Left lung (tissue), 14 donors: ENCODE measurements around the gene NUP98. TPM values are rescaled to one million over a fixed set of nuclear protein-coding genes. Genes with fewer than 3 reads are reported as not detected.

Experiments used
- ATAC-seq: fragments of 200-7000 bp; cut with Tn5 transposase; one replicate; pipeline ENCODE4 v1.9.1; 2020; ENCODE audit warnings: moderate library complexity
- DNase-seq, 4 donors: peaks; one replicate each; pipeline ENCODE4 v3.0.0-alpha.2; 2013 to 2020
- H3K27ac ChIP-seq, 2 donors: fragments of 200-600 bp; sonication (generic) in 1 of 2; one replicate each; pipeline versions ENCODE4 v1.5.0 to v1.8.0; 2020 to 2021
- H3K27me3 ChIP-seq, 2 donors: fragments of 200-600 bp; sonication (generic) in 1 of 2; one replicate each; pipeline versions ENCODE4 v1.5.0 to v1.8.0; 2020 to 2021
- H3K36me3 ChIP-seq, 2 donors: fragments of 200-600 bp; sonication (generic) in 1 of 2; one replicate each; pipeline versions ENCODE4 v1.5.0 to v1.8.0; 2020 to 2021
- H3K4me1 ChIP-seq, 2 donors: fragments of 200-600 bp; one replicate each; pipeline ENCODE4 v1.8.0; 2021
- H3K4me3 ChIP-seq, 2 donors: fragments of 200-600 bp; sonication (generic) in 1 of 2; one replicate each; pipeline versions ENCODE4 v1.5.0 to v1.8.0; 2020 to 2021; ENCODE audit warnings: mild to moderate bottlenecking in 1 of 2
- H3K9me3 ChIP-seq, 2 donors: fragments of 200-600 bp; sonication (generic) in 1 of 2; one replicate each; pipeline versions ENCODE4 v1.5.0 to v1.8.0; 2020 to 2021
- intact Hi-C, 2 donors: fragments of 100-400 bp; cut with DNase I; formaldehyde crosslinking; loops; one replicate each; pipeline versions ENCODE4 v1.11.2 to v1.14.2; 2022
- long read RNA-seq, 12 donors: library from polyadenylated mRNA in 2 of 12; unstranded in 2 of 12; transcript quantifications; one replicate each; pipeline ENCODE4 v2.0.0 and lab custom pipeline, GENCODE V29; 2019 to 2026
- polyA plus RNA-seq, 6 donors: library from polyadenylated mRNA; unstranded; fragments of 120-200 nt; gene quantifications; one replicate each; pipeline ENCODE4 v1.2.1, GENCODE V29; 2013; ENCODE audit not compliant: insufficient read length in 6 of 6
- total RNA-seq, 2 donors: library from RNA; stranded (reverse); fragmentation: NEBNext Ultra II Directional; extraction: Animal tissue kit (Norgen Biotek cat#: 25700); gene quantifications; one replicate each; pipeline ENCODE4 v1.2.1, GENCODE V29; 2021
- TF ChIP-seq, protein P1 (sequence below), 2 donors: fragments of 200-600 bp; sonication (generic) in 1 of 2; IDR thresholded peaks; one replicate each; pipeline versions ENCODE4 v1.5.0 to v1.8.0; 2021; ENCODE audit warnings: antibody characterized with exemption in 2 of 2
- donor health status: DM: no; HTN: yes; CAD: no.
- donor health status: DM: no; HTN: no; CAD: no.

NUP98 gene
- total RNA-seq (10 to 100 TPM; 59.9 to 66.8 TPM), polyA plus RNA-seq (10 to 100 TPM; 62.1 to 76.3 (median 66.9) TPM)
- long read RNA-seq, donor 1, partial matches to known transcripts: 22 of 29 reads
- long read RNA-seq, donor 1, other reads (novel, unspliced or antisense): 0 of 29 reads
- long read RNA-seq, donor 2, partial matches to known transcripts: 14 of 19 reads
- long read RNA-seq, donor 2, other reads (novel, unspliced or antisense): 0 of 19 reads
- long read RNA-seq, donor 3, full-length matches to known transcripts: 3 of 33 reads
- long read RNA-seq, donor 3, partial matches to known transcripts: 30 of 33 reads
- long read RNA-seq, donor 3, other reads (novel, unspliced or antisense): 0 of 33 reads
- long read RNA-seq, donor 4, partial matches to known transcripts: 5 of 6 reads
- long read RNA-seq, donor 4, other reads (novel, unspliced or antisense): 1 of 6 reads
- long read RNA-seq, donor 5, partial matches to known transcripts: 20 of 23 reads
- long read RNA-seq, donor 5, other reads (novel, unspliced or antisense): 0 of 23 reads
- long read RNA-seq, donor 6, full-length matches to known transcripts: 5 of 11 reads
- long read RNA-seq, donor 6, partial matches to known transcripts: 6 of 11 reads
- long read RNA-seq, donor 6, other reads (novel, unspliced or antisense): 0 of 11 reads
- long read RNA-seq, donor 7, partial matches to known transcripts: 0 of 1 reads
- long read RNA-seq, donor 7, other reads (novel, unspliced or antisense): 0 of 1 reads
- long read RNA-seq, donor 8, partial matches to known transcripts: 16 of 17 reads
- long read RNA-seq, donor 8, other reads (novel, unspliced or antisense): 0 of 17 reads
- long read RNA-seq, donor 9: 0 reads
- long read RNA-seq, donor 10, partial matches to known transcripts: 2 of 3 reads
- long read RNA-seq, donor 10, other reads (novel, unspliced or antisense): 1 of 3 reads
- long read RNA-seq, donor 11: 0 reads
- long read RNA-seq, donor 12, full-length matches to known transcripts: 2 of 12 reads
- long read RNA-seq, donor 12, partial matches to known transcripts: 10 of 12 reads
- long read RNA-seq, donor 12, other reads (novel, unspliced or antisense): 0 of 12 reads

DNA sequence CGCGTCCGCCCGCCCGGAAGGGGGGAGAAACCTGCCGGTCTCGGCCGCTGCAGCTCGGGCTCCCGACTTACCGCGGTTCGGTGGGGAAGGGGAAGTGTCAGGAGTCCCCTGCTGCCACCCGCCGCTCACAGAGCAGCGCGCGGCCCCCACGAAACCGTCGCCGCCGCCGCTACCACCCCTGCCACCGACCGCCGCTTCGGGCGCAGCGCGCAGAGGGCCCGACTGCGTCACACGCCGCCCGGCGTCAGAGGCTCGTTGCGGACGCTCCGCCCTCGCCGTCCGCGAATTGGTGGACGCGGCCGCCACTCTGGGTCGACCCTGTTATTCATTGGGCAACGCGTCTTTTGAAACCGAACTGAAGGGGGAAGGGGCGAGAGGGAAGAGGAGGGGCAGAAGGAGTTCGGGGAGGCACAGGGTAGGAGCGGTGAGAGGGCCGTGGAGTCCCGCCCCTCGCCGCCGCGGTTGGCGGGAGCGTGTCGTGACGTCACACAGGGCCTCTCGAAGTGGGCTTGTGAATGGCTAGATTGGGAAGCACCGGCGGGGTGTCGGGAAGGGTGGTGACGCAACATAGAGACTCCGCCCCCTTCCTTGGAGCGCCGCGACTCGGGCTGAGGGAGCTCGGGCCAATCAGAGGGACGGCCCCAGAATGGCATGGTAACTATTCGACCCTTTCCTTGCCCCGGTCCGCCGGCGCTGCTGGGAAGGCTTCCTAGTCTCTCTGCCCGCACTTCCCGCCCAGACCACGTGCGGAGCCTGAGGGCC lies at the start of gene NUP98:
Gene NUP98, minus strand, starts transcription at position 226 of the 762 bp plus-strand sequence. CDS start 15,437 bp downstream, outside the sequence.
- H3K4me1 ChIP-seq: peaks cover 16 to 42% of the 10 kb centered on the region in 2 donors
- peak; percentile 96 for ATAC-seq
- TF ChIP-seq, protein P1, sequence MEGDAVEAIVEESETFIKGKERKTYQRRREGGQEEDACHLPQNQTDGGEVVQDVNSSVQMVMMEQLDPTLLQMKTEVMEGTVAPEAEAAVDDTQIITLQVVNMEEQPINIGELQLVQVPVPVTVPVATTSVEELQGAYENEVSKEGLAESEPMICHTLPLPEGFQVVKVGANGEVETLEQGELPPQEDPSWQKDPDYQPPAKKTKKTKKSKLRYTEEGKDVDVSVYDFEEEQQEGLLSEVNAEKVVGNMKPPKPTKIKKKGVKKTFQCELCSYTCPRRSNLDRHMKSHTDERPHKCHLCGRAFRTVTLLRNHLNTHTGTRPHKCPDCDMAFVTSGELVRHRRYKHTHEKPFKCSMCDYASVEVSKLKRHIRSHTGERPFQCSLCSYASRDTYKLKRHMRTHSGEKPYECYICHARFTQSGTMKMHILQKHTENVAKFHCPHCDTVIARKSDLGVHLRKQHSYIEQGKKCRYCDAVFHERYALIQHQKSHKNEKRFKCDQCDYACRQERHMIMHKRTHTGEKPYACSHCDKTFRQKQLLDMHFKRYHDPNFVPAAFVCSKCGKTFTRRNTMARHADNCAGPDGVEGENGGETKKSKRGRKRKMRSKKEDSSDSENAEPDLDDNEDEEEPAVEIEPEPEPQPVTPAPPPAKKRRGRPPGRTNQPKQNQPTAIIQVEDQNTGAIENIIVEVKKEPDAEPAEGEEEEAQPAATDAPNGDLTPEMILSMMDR (IDR thresholded peaks at IDR 0.05): peak in 1 of 2 donors; percentile 27
- DNase-seq: peak; percentile 99 to 100 (median 100)
- no peaks in the 10 kb centered on the region for H3K9me3 ChIP-seq
- intact Hi-C loops: no loop called here
- peak within 1 kb of the TSS; percentile 76 to 78 for H3K4me3 ChIP-seq
- peak within 1 kb of the TSS; percentile 94 for H3K27ac ChIP-seq
- no peaks in the 10 kb centered on the region for H3K27me3 ChIP-seq
- peaks cover 0 to 19% of the 10 kb centered on the region in 2 donors for H3K36me3 ChIP-seq

DNA sequence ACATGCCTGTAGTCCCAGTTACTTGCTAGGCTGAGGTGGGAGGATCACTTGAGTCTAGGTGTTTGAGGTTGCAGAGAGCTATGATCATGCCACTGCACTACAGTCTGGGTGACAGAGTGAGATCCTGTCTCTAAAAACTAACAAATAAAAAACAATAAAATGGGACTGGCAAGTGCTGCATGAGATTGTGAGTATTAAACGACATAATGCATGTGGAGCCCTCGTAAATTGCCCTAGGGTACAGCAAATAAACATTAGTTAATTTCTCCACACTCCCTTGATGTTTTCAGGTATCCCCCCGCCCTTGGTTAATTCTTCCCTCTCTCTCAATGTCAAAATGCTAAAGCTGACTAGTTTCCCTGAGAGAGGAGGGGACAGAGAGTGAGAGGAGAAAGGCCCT lies 48.3 kb upstream of the NUP98 start:
- H3K4me3 ChIP-seq: no peak overlapping the region
- peaks cover 0 to 8% of the 10 kb centered on the region in 2 donors for H3K4me1 ChIP-seq
- H3K27ac ChIP-seq: no peak overlapping the region
- H3K9me3 ChIP-seq: no peaks in the 10 kb centered on the region
- no peaks in the 10 kb centered on the region for H3K27me3 ChIP-seq
- DNase-seq: no peak
- no peak for ATAC-seq
- intact Hi-C loops: loop anchor here in 1 of 2 donors (5.0 kb wide), 1 partner anchor 227 kb away; no protein-coding TSS in a partner anchor
- TF ChIP-seq, protein P1 (IDR thresholded peaks at IDR 0.05): no peak
- no peaks in the 10 kb centered on the region for H3K36me3 ChIP-seq

DNA sequence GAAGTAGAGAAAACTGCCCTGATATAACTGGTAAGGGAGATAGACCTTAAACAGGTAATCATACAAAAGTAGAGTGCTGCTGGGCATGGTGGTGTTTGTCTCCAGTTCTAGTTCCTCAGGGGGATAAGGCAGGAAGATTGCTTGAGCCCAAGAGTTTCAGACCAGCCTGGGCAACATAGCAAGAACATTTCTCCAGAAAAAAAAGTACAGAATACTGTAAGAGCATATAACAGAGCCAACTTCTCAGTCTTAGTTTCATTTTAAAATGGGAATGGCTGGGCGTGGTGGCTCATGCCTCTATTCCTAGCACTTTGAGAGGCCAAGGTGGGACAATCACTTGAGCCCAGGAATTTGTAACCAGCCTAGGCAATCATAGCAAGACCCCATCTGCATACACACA lies 47.9 kb upstream of the NUP98 start:
- Histone ChIP-seq H3K4me1 (peaks cover 0 to 8% of the 10 kb centered on the region in 2 donors), H3K9me3 (no peaks in the 10 kb centered on the region), H3K36me3 (no peaks in the 10 kb centered on the region), H3K4me3 (no peak overlapping the region), H3K27me3 (no peaks in the 10 kb centered on the region), H3K27ac (no peak overlapping the region)
- DNase-seq (no peak), ATAC-seq (no peak)
- intact Hi-C loops: loop anchor here in 1 of 2 donors (5.0 kb wide), 1 partner anchor 227 kb away; no protein-coding TSS in a partner anchor
- TF ChIP-seq, protein P1 (IDR thresholded peaks at IDR 0.05): no peak

DNA sequence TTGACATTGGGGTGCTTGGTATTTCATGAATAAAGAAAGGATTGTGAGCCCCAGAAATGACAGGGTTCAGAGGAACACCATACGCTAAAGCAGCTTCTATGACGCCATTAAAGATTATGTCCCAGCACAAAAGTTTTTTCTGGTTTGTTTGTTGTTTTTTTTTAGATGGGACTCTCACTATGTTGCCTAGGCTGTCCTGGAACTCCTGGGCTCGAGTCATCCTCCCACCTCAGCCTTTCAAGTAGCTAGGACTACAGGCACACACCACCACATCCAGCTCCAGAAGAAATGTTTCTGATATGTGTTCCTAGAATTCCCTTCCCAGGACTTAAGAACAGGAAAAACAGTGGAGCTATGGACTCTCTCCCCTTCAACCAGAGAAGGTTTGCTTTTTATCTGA lies 46.0 kb upstream of the NUP98 start:
- TF ChIP-seq, protein P1 (IDR thresholded peaks at IDR 0.05): no peak
- Histone ChIP-seq H3K4me3 (no peak overlapping the region), H3K27ac (no peak overlapping the region), H3K4me1 (peaks cover 15 to 24% of the 10 kb centered on the region in 2 donors), H3K36me3 (no peaks in the 10 kb centered on the region), H3K27me3 (no peaks in the 10 kb centered on the region), H3K9me3 (no peaks in the 10 kb centered on the region)
- ATAC-seq: no peak
- intact Hi-C loops: no loop called here
- no peak for DNase-seq
